Measurements from ENCODE around the gene NPHP3. TPM values are rescaled to one million over a fixed set of nuclear protein-coding genes. Genes with fewer than 3 reads are reported as not detected.

Gene NPHP3
- total RNA-seq, 1 experiment from 2014 or later: 10.8 TPM

- Histone ChIP-seq H3K56ac (ENCODE audit: insufficient read length, low read depth, low read length) (no peak overlapping the region), H3T11ph (ENCODE audit: low read length) (no peak overlapping the region), H4K5ac (ENCODE audit: insufficient read length, low read depth, low read length) (no peak overlapping the region), H2AFZ (ENCODE audit: low read length) (no peak overlapping the region), H3K4me2 (ENCODE audit: insufficient read depth, insufficient read length, low read length) (no peak overlapping the region), H3K14ac (ENCODE audit: insufficient read depth, low read length) (no peak overlapping the region), H2BK120ac (ENCODE audit: low read depth, low read length, poor library complexity, severe bottlenecking) (no peak overlapping the region), H2BK5ac (ENCODE audit: insufficient read length, low read length) (no peak overlapping the region), H3K4ac (ENCODE audit: low read depth, low read length) (no peak overlapping the region), H3K23ac (ENCODE audit: insufficient read length, low read depth, low read length) (no peak overlapping the region), H3K79me2 (ENCODE audit: insufficient read depth, low read length) (no peaks in the 10 kb centered on the region), H3K27me3 (ENCODE audit: insufficient read depth, low read length) (no peaks in the 10 kb centered on the region), H2BK15ac (ENCODE audit: low read depth, low read length) (no peak overlapping the region), H4K20me1 (ENCODE audit: control insufficient read depth, insufficient read depth, insufficient read length) (no peaks in the 10 kb centered on the region), H2BK20ac (ENCODE audit: low read depth, low read length, poor library complexity, severe bottlenecking) (no peak overlapping the region), H3K18ac (ENCODE audit: insufficient read length, low read depth, low read length) (no peak overlapping the region), H3K23me2 (ENCODE audit: insufficient read length, low read depth, low read length, poor library complexity, severe bottlenecking) (no peaks in the 10 kb centered on the region), H3K9ac (ENCODE audit: extremely low read depth, insufficient read length, low read length) (no peak overlapping the region), H3K9me3 (ENCODE audit: control insufficient read depth, low read depth, low read length) (no peaks in the 10 kb centered on the region), H2AK5ac (ENCODE audit: insufficient read length, low read length) (no peak overlapping the region), H4K91ac (ENCODE audit: insufficient read length, low read depth, low read length) (no peak overlapping the region), H3K27ac (ENCODE audit: insufficient read length, low read depth, low read length) (no peak overlapping the region), H3K79me1 (ENCODE audit: insufficient read depth, low read depth, low read length, poor library complexity, severe bottlenecking) (no peaks in the 10 kb centered on the region), H4K8ac (replicated peaks; ENCODE audit: insufficient read length, low read depth, low read length) (no peak overlapping the region), H2BK12ac (ENCODE audit: insufficient read length, low read depth, low read length) (no peak overlapping the region), H3K4me1 (ENCODE audit: insufficient read depth, low read length) (no peaks in the 10 kb centered on the region)
- H3K9me3 Mint-ChIP-seq: no peaks in the 10 kb centered on the region
- peaks cover 0 to 12% (median 0%) of the 10 kb centered on the region in 3 experiments; a peak in 1 of 7 replicates for H3K36me3 Mint-ChIP-seq (ENCODE audit: insufficient read depth in 1 of 3, low read depth in 3 of 3)
- TF ChIP-seq, protein P1, sequence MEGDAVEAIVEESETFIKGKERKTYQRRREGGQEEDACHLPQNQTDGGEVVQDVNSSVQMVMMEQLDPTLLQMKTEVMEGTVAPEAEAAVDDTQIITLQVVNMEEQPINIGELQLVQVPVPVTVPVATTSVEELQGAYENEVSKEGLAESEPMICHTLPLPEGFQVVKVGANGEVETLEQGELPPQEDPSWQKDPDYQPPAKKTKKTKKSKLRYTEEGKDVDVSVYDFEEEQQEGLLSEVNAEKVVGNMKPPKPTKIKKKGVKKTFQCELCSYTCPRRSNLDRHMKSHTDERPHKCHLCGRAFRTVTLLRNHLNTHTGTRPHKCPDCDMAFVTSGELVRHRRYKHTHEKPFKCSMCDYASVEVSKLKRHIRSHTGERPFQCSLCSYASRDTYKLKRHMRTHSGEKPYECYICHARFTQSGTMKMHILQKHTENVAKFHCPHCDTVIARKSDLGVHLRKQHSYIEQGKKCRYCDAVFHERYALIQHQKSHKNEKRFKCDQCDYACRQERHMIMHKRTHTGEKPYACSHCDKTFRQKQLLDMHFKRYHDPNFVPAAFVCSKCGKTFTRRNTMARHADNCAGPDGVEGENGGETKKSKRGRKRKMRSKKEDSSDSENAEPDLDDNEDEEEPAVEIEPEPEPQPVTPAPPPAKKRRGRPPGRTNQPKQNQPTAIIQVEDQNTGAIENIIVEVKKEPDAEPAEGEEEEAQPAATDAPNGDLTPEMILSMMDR (conservative IDR thresholded peaks at IDR 0.05): no peak
- H3K27me3 Mint-ChIP-seq (ENCODE audit: low read depth): no peaks in the 10 kb centered on the region
- no peak overlapping the region for H3K27ac Mint-ChIP-seq
- no peak overlapping the region for H3K4me3 Mint-ChIP-seq
- DNase-seq: no peak
- no peaks in the 10 kb centered on the region for H3K4me1 Mint-ChIP-seq
These were observed 87.2 kb downstream of the NPHP3 start for GRCh38 chr3:132635052-132635451.

Other genes with a start within 250 kb of the NPHP3 start
- not detected in 2 replicates for gene ACKR4, start 125.1 kb downstream of the NPHP3 start, total RNA-seq (2021)
- gene ACAD11, start 62.6 kb downstream of the NPHP3 start, total RNA-seq (2021): 15.6 and 18.0 TPM in 2 replicates
- gene UBA5, start 62.1 kb downstream of the NPHP3 start, total RNA-seq (2021): 37.7 and 39.2 TPM in 2 replicates

Data from H9 (cell line).